T-helper 1 cell treated with Interleukin-12 subunit alpha and Interleukin-12 subunit beta and Interleukin-4 antibody, amounts not matched to agents 30 μg/mL and 1 μg/mL, for 36 hours (primary cell): ENCODE results near the gene GMPPB.
A peak's percentile ranks its signal among the peaks of the same experiment; 100 is the strongest.
"Not testable (repeated sequence)": the region's sequence is repeated elsewhere in the genome, so short reads cannot be mapped to it uniquely, and the experiment has no call there.

Experiments
- H3K27ac Mint-ChIP-seq: one replicate; pipeline ENCODE4 v1.8.0; 2021; ENCODE audit warnings: mild to moderate bottlenecking, mixed read lengths
- H3K27me3 Mint-ChIP-seq: one replicate; pipeline ENCODE4 v1.8.0; 2021; ENCODE audit warnings: low read depth, mixed read lengths
- H3K36me3 Mint-ChIP-seq: one replicate; pipeline ENCODE4 v1.8.0; 2021; ENCODE audit warnings: low read depth, mixed read lengths
- H3K4me1 Mint-ChIP-seq: one replicate; pipeline ENCODE4 v1.8.0; 2021; ENCODE audit warnings: low read depth, mixed read lengths
- H3K4me3 Mint-ChIP-seq: one replicate; pipeline ENCODE4 v1.8.0; 2021; ENCODE audit warnings: mild to moderate bottlenecking, moderate library complexity, mixed read lengths
- H3K9me3 Mint-ChIP-seq: one replicate; pipeline ENCODE4 v1.8.0; 2021; ENCODE audit warnings: mixed read lengths

Gene GMPPB

DNA sequence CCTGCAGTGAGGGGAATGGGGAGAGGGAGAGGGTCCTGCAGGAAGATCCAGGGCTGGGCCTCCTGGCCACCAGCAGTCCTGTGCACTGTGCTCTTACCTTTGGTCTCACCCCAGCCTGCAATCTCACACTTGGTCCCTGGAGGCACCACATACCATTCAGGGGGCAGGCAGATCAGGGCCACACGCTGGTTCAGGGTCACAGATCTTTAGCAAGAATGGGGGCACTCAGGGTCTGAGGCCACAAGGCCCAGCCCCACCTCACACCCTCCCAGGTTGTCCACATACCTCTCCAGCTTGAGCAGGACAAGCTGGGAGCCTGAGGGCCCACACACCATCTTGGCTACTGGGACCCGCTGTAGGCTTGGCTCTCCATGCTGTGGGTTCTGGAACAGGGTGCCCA lies 39.3 kb downstream of the GMPPB start:
- not testable (repeated sequence) for H3K9me3 Mint-ChIP-seq, H3K36me3 Mint-ChIP-seq, H3K4me3 Mint-ChIP-seq, H3K4me1 Mint-ChIP-seq, H3K27me3 Mint-ChIP-seq, H3K27ac Mint-ChIP-seq

- no peak overlapping the region for H3K4me3 Mint-ChIP-seq
- no peaks in the 10 kb centered on the region for H3K9me3 Mint-ChIP-seq
- no peaks in the 10 kb centered on the region for H3K27me3 Mint-ChIP-seq
- H3K27ac Mint-ChIP-seq, result no peak overlapping the region
- peaks cover 10% of the 10 kb centered on the region for H3K36me3 Mint-ChIP-seq
- H3K4me1 Mint-ChIP-seq, result no peaks in the 10 kb centered on the region
Measured at GRCh38 chr3:49683162-49683561, 40.6 kb downstream of the GMPPB start.

GRCh38 chr3:49681543-49681942 lies 42.2 kb downstream of the GMPPB start:
- H3K27ac Mint-ChIP-seq, result no peak overlapping the region
- no peaks in the 10 kb centered on the region for H3K9me3 Mint-ChIP-seq
- H3K4me1 Mint-ChIP-seq, result peaks cover 3% of the 10 kb centered on the region
- H3K36me3 Mint-ChIP-seq, result peaks cover 11% of the 10 kb centered on the region
- H3K27me3 Mint-ChIP-seq, result no peaks in the 10 kb centered on the region
- no peak overlapping the region for H3K4me3 Mint-ChIP-seq

DNA sequence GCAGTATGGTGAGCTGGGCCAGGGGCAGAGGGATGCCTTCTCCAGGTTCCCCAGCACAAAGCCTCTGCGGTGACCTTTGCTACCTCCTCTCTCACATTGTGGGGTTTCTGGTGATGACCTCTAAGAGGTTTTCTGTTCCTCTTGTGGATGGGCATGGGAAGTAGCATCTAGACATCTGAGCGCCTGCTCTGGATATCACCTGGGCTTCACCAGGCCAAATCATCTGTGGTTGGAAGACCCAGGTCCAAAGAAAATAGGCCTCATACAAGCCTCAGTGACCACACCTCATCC lies 42.6 kb downstream of the GMPPB start:
- no peaks in the 10 kb centered on the region for H3K27me3 Mint-ChIP-seq
- H3K4me3 Mint-ChIP-seq, result no peak overlapping the region
- peaks cover 12% of the 10 kb centered on the region for H3K36me3 Mint-ChIP-seq
- H3K9me3 Mint-ChIP-seq, result no peaks in the 10 kb centered on the region
- no peak overlapping the region for H3K27ac Mint-ChIP-seq
- H3K4me1 Mint-ChIP-seq, result peaks cover 3% of the 10 kb centered on the region

- no peaks in the 10 kb centered on the region for H3K9me3 Mint-ChIP-seq
- no peak overlapping the region for H3K27ac Mint-ChIP-seq
- peaks cover 14% of the 10 kb centered on the region for H3K36me3 Mint-ChIP-seq
- no peak overlapping the region for H3K4me3 Mint-ChIP-seq
- H3K27me3 Mint-ChIP-seq, result no peaks in the 10 kb centered on the region
- H3K4me1 Mint-ChIP-seq, result peaks cover 3% of the 10 kb centered on the region
Measured at GRCh38 chr3:49680493-49681231, 43.1 kb downstream of the GMPPB start.

DNA sequence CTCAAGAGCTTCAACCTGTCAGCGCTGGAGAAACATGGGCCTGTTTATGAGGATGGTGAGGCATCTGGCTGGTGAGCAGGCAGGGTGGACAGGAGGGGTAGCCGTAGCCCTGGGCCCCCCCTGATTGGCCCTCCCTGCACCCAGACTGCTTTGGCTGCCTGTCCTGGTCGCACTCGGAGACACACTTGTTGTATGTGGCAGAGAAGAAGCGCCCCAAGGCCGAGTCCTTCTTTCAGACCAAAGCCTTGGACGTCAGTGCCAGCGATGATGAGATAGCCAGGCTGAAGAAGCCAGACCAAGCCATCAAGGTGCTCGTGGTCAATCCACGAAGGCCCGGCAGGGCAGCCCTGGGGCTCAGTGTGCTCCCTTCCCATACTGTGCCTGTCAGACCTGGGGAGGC lies 47.8 kb downstream of the GMPPB start:
- peaks cover 20% of the 10 kb centered on the region for H3K4me1 Mint-ChIP-seq
- no peak overlapping the region for H3K27ac Mint-ChIP-seq
- H3K4me3 Mint-ChIP-seq, result no peak overlapping the region
- no peaks in the 10 kb centered on the region for H3K27me3 Mint-ChIP-seq
- H3K9me3 Mint-ChIP-seq, result no peaks in the 10 kb centered on the region
- H3K36me3 Mint-ChIP-seq, result peaks cover 12% of the 10 kb centered on the region

- Mint-ChIP-seq H3K27me3 (no peaks in the 10 kb centered on the region), H3K36me3 (peaks cover 6% of the 10 kb centered on the region), H3K9me3 (no peaks in the 10 kb centered on the region), H3K27ac (peak overlapping the region; percentile 97), H3K4me3 (peak overlapping the region; percentile 93), H3K4me1 (peaks cover 20% of the 10 kb centered on the region)
Measured at GRCh38 chr3:49674497-49674983, 49.2 kb downstream of the GMPPB start.

GRCh38 chr3:49673715-49674496 lies 49.8 kb downstream of the GMPPB start, which contains the start of gene APEH:
Gene APEH, plus strand, starts transcription at chr3:49674351. Its CDS starts 51 bp downstream, at chr3:49674402.
- peaks cover 6% of the 10 kb centered on the region for H3K36me3 Mint-ChIP-seq
- peak within 1 kb of the TSS; percentile 93 for H3K4me3 Mint-ChIP-seq
- H3K27ac Mint-ChIP-seq, result peak within 1 kb of the TSS; percentile 97
- H3K27me3 Mint-ChIP-seq, result no peaks in the 10 kb centered on the region
- H3K9me3 Mint-ChIP-seq, result no peaks in the 10 kb centered on the region
- peaks cover 20% of the 10 kb centered on the region for H3K4me1 Mint-ChIP-seq

DNA sequence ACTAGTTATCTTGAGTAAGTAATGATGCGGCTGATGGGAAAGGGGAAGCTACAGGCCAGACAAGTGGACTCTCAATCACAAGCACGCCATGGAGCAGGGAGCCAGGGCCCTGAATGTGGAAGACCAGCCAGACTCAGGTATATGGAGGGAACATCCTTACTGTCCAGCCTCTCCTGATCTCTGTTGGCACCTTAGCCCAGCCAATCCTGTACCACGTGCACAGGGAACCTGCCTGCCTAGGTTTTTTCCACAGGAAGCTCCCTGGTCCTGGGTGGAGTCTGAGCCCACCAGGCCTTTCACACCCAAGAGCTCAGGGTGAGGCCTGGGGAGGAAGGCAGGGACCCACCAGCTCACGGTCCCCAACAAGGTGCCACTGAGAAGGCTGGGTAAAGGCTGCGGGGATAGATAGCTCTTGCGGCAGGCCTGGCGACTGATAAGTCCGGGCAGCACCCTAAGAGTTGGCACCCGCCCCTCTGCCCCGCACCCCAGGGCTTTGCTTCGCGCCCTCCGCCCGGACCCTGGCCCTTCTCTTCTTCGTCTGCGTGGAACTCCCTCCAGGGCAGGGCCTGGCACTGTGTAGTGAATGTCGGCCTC lies 50.5 kb downstream of the GMPPB start:
- Mint-ChIP-seq H3K27ac (peak overlapping the region; percentile 97), H3K4me1 (peaks cover 20% of the 10 kb centered on the region), H3K9me3 (no peaks in the 10 kb centered on the region), H3K4me3 (peak overlapping the region; percentile 93), H3K27me3 (no peaks in the 10 kb centered on the region), H3K36me3 (peaks cover 5% of the 10 kb centered on the region)

DNA sequence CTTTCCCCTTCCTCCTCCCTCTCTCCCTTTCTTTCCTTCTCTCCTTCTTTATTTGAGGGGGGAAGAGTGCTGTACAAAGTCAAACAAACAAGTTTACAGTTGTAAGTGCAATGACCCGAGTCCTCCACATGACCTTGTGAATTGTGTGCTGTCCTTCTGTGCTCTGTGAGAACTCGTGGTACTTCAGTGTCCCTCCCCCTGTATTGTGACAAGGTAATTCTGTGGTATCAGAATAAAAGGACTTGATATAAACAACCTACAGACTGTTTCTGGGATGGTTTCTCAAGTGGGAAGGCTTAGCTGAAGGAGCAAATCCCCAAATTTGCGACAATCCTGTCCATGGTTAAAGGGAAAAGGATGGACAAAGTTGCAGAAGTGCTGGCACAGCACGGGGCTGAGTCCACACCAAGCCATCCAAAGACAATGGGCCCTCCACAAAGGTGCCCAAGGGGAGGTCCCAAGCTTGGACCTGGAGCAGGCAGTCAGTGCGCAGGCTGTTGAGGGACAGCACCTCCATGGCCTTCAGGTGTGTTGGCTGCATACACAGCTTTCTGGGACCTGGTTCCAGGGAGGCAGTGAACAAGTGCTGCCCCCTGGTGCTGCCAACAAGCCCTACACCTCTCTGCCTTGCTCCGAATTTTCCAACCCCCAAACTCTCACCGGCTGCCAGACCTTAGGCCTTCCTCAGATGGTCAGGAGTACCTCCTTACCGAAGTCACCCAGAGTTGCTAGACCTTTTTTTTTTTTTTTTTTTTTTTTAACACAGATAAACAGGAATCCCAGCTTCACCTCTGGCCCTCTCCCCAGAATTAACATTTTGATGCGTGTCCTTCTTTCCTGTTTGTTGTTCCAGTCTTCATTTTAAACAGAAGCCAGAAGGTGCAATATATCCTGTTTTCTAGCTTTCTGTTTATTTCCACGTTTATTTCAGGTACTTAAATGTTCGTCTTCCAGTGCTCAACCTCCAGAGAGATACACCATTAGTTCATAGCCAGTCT lies 52.2 kb downstream of the GMPPB start:
- H3K4me3 Mint-ChIP-seq, result peak overlapping the region; percentile 77
- peak overlapping the region; percentile 76 for H3K27ac Mint-ChIP-seq
- peaks cover 3% of the 10 kb centered on the region for H3K36me3 Mint-ChIP-seq
- H3K9me3 Mint-ChIP-seq, result no peaks in the 10 kb centered on the region
- peaks cover 17% of the 10 kb centered on the region for H3K4me1 Mint-ChIP-seq
- no peaks in the 10 kb centered on the region for H3K27me3 Mint-ChIP-seq

- no peaks in the 10 kb centered on the region for H3K9me3 Mint-ChIP-seq
- no peak overlapping the region for H3K27ac Mint-ChIP-seq
- H3K4me3 Mint-ChIP-seq, result no peak overlapping the region
- H3K4me1 Mint-ChIP-seq, result peaks cover 17% of the 10 kb centered on the region
- H3K36me3 Mint-ChIP-seq, result no peaks in the 10 kb centered on the region
- H3K27me3 Mint-ChIP-seq, result no peaks in the 10 kb centered on the region
Measured at GRCh38 chr3:49670940-49671290, 52.8 kb downstream of the GMPPB start.
